Astrocyte (in vitro differentiated cells and primary cell): ENCODE measurements around the gene SLC35G3.

ENCODE experiments used
- EZH2 ChIP-seq: IDR thresholded peaks from 2 replicates; pipeline ENCODE4 v1.6.1; 2012; ENCODE audit warnings: mild to moderate bottlenecking, low read length, inconsistent platforms; ENCODE audit not compliant: insufficient read depth
- TF ChIP-seq, protein P1 (sequence below): IDR thresholded peaks from 2 replicates; pipeline ENCODE4 v1.5.1; 2011; ENCODE audit warnings: low read depth, mild to moderate bottlenecking, inconsistent platforms, low read length, moderate library complexity; ENCODE audit not compliant: insufficient read depth

GRCh38 chr17:35239823-35240222 lies 45.6 kb upstream of the SLC35G3 start:
- TF ChIP-seq, protein P1, sequence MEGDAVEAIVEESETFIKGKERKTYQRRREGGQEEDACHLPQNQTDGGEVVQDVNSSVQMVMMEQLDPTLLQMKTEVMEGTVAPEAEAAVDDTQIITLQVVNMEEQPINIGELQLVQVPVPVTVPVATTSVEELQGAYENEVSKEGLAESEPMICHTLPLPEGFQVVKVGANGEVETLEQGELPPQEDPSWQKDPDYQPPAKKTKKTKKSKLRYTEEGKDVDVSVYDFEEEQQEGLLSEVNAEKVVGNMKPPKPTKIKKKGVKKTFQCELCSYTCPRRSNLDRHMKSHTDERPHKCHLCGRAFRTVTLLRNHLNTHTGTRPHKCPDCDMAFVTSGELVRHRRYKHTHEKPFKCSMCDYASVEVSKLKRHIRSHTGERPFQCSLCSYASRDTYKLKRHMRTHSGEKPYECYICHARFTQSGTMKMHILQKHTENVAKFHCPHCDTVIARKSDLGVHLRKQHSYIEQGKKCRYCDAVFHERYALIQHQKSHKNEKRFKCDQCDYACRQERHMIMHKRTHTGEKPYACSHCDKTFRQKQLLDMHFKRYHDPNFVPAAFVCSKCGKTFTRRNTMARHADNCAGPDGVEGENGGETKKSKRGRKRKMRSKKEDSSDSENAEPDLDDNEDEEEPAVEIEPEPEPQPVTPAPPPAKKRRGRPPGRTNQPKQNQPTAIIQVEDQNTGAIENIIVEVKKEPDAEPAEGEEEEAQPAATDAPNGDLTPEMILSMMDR = no peak
- TF ChIP-seq EZH2 = no peak
